Globus pallidus (tissue), 1 donor: ENCODE data around the gene DEPDC5.

ENCODE experiments used
- DNase-seq: peaks from one replicate; pipeline ENCODE4 v3.0.0-alpha.2; 2015; ENCODE audit warnings: low spot score

DEPDC5 gene

GRCh38 chr22:31852691-31853421 is 99.0 kb downstream of the DEPDC5 start:
- no peak for DNase-seq

- no peak for DNase-seq
Measured at GRCh38 chr22:31853736-31854495, 100.1 kb downstream of the DEPDC5 start.

- no peak for DNase-seq
Measured at GRCh38 chr22:31857247-31857646, 103.4 kb downstream of the DEPDC5 start.

- DNase-seq = no peak
Measured at GRCh38 chr22:31861226-31861840, 107.5 kb downstream of the DEPDC5 start.

- DNase-seq = no peak
Measured at GRCh38 chr22:31866918-31867317, 113.1 kb downstream of the DEPDC5 start.

- no peak for DNase-seq
Measured at GRCh38 chr22:31867386-31868153, 113.8 kb downstream of the DEPDC5 start.

GRCh38 chr22:31869739-31870138 is 115.9 kb downstream of the DEPDC5 start:
- DNase-seq = no peak

GRCh38 chr22:31870890-31871289 is 117.1 kb downstream of the DEPDC5 start:
- peak; percentile 71 for DNase-seq

GRCh38 chr22:31871480-31871879 is 117.7 kb downstream of the DEPDC5 start:
- DNase-seq = no peak

- DNase-seq = no peak
Measured at GRCh38 chr22:31872209-31872608, 118.4 kb downstream of the DEPDC5 start.

- no peak for DNase-seq
Measured at GRCh38 chr22:31874821-31875220, 121.0 kb downstream of the DEPDC5 start.

- no peak for DNase-seq
Measured at GRCh38 chr22:31876156-31876920, 122.5 kb downstream of the DEPDC5 start.

GRCh38 chr22:31879585-31879984 is 125.8 kb downstream of the DEPDC5 start:
- no peak for DNase-seq

- no peak for DNase-seq
Measured at GRCh38 chr22:31881200-31881599, 127.4 kb downstream of the DEPDC5 start.

GRCh38 chr22:31881865-31882264 is 128.0 kb downstream of the DEPDC5 start:
- no peak for DNase-seq

GRCh38 chr22:31882971-31883370 is 129.2 kb downstream of the DEPDC5 start:
- DNase-seq = no peak

GRCh38 chr22:31883989-31884388 is 130.2 kb downstream of the DEPDC5 start:
- DNase-seq = no peak

- no peak for DNase-seq
Measured at GRCh38 chr22:31891366-31892079, 137.7 kb downstream of the DEPDC5 start.

- DNase-seq = no peak
Measured at GRCh38 chr22:31892080-31892433, 138.2 kb downstream of the DEPDC5 start.

- peak; percentile 89 for DNase-seq
Measured at GRCh38 chr22:31893460-31893859, 139.6 kb downstream of the DEPDC5 start.
